Esophagus muscularis mucosa (tissue), 3 donors: ENCODE results near the gene HERC2.
"Not testable (repeated sequence)": the region's sequence is repeated elsewhere in the genome, so short reads cannot be mapped to it uniquely, and the experiment has no call there.

Source experiments
- POLR2A ChIP-seq: fragments of 450-650 bp; IDR thresholded peaks from one replicate; pipeline ENCODE4 v1.6.1; 2017; ENCODE audit warnings: antibody characterized with exemption, moderate library complexity, mild to moderate bottlenecking, low read depth
- POLR2AphosphoS5 ChIP-seq, 2 donors: sonication (generic); formaldehyde crosslinking; IDR thresholded peaks; one replicate each; pipeline ENCODE4 v1.6.1; 2017; ENCODE audit warnings: antibody characterized with exemption in 2 of 2
- TF ChIP-seq, protein P1 (sequence below), 3 experiments: fragments of 200-600 bp in 2 of 3; fragments of 450-650 bp in 1 of 3; sonication (generic) in 2 of 3; IDR thresholded peaks; one replicate each; pipeline ENCODE4 v1.5.1; 2017 to 2019; ENCODE audit warnings: antibody characterized with exemption in 3 of 3, mild to moderate bottlenecking in 2 of 3, moderate library complexity in 1 of 3

DNA sequence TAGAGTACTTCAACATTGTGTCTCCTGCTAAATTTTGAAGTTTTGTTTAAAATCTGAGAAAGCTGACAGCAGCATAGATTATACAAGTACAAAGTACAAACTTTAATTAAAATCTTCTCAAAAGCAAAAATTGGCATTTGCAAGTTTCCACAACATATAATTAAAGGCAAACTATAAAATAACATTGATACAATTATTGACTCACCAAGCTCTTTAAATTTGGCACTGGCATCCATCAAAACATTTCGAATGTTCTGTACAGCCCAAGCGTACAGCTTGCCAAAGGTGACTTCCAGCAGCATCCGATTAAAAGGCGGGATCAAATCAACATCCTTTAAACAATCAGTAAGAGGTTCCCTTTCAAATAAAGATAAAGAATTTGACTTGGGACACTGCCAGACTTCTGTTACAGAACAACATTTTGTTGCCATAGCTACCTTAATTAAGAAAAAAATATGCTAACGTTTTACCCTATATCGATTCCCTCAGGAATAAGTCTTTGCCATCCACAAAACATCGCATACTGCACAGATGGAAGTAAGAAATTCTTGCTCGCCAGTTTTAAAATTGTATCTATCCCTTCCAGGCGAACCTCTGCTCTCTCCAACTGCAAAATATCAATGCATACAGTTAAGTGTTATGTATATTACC, 92.9 kb downstream of the HERC2 start:
- TF ChIP-seq, protein P1, sequence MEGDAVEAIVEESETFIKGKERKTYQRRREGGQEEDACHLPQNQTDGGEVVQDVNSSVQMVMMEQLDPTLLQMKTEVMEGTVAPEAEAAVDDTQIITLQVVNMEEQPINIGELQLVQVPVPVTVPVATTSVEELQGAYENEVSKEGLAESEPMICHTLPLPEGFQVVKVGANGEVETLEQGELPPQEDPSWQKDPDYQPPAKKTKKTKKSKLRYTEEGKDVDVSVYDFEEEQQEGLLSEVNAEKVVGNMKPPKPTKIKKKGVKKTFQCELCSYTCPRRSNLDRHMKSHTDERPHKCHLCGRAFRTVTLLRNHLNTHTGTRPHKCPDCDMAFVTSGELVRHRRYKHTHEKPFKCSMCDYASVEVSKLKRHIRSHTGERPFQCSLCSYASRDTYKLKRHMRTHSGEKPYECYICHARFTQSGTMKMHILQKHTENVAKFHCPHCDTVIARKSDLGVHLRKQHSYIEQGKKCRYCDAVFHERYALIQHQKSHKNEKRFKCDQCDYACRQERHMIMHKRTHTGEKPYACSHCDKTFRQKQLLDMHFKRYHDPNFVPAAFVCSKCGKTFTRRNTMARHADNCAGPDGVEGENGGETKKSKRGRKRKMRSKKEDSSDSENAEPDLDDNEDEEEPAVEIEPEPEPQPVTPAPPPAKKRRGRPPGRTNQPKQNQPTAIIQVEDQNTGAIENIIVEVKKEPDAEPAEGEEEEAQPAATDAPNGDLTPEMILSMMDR (IDR thresholded peaks at IDR 0.05) = not testable (repeated sequence)
- TF ChIP-seq POLR2AphosphoS5 (IDR thresholded peaks at IDR 0.05); POLR2A: not testable (repeated sequence)
